HFFc6 (cell line): ENCODE results near the gene AP1M2. TPM values are rescaled to one million over a fixed set of nuclear protein-coding genes. Genes with fewer than 3 reads are reported as not detected.
"Not testable (repeated sequence)": the region's sequence is repeated elsewhere in the genome, so short reads cannot be mapped to it uniquely, and the experiment has no call there.

Source experiments
- DNase-seq: peaks from one replicate; pipeline ENCODE4 v3.0.0-alpha.2; 2018
- H3K27ac Mint-ChIP-seq: 2 replicates; pipeline ENCODE4 v1.8.0; 2020; ENCODE audit warnings: mild to moderate bottlenecking, mixed read lengths
- H3K27me3 Mint-ChIP-seq: 2 replicates; pipeline ENCODE4 v1.8.0; 2021; ENCODE audit warnings: mild to moderate bottlenecking, moderate library complexity, mixed read lengths; ENCODE audit not compliant: insufficient read depth
- H3K36me3 Mint-ChIP-seq: 2 replicates; pipeline ENCODE4 v1.8.0; 2021; ENCODE audit warnings: low read depth, mixed read lengths
- H3K4me1 Mint-ChIP-seq: 2 replicates; pipeline ENCODE4 v1.8.0; 2020; ENCODE audit warnings: low read depth, mixed read lengths
- H3K4me3 Mint-ChIP-seq: 2 replicates; pipeline ENCODE4 v1.8.0; 2020; ENCODE audit warnings: mild to moderate bottlenecking, moderate library complexity, mixed read lengths
- H3K9me3 Mint-ChIP-seq: 2 replicates; pipeline ENCODE4 v1.8.0; 2020; ENCODE audit warnings: mild to moderate bottlenecking, mixed read lengths
- total RNA-seq, 6 experiments: library from RNA; stranded (reverse); fragmentation: NEBNext Ultra II Directional; extraction: Animal tissue kit (Norgen Biotek cat#: 25700); gene quantifications; 2 replicates in 1 of 6; 3 replicates in 5 of 6; pipeline ENCODE4 v1.2.3, GENCODE V29; 2021
- TF ChIP-seq, protein P1 (sequence below): fragments of 200-600 bp; sonication (generic); IDR thresholded peaks from 2 replicates; pipeline ENCODE4 v1.5.0; 2021; ENCODE audit warnings: antibody characterized with exemption, mild to moderate bottlenecking

The AP1M2 gene
- total RNA-seq, 6 experiments from 2014 or later: 0.12 to 1.3 (median 0.59) TPM; not detected in 3

DNA sequence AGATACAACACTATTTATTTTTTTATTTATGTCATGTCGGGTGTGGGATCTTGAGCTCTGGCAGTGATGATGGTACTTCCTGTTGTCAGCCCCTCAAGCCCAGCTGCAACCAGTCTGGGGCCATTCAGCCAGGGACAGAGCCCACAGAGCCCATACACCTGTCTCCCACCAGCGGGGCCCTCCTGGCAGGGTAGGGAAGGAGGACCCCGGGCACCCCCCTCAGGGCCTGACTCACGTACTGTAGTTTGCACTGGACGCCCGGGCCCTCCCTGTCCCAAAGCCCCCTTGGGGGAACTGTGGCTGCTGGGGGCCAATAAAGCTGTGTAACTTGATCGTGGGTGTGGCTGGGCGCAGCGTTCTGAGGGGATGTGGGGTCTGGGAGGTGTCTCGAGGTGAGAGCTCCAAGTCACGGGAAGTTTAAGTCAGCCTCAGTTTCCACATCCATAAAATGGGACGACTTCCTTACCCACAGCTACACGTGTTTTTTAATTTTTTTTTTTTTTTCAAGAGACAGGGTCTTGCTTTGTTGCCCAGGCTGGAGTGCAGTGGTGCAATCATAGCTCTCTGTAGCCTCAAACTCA, 33.9 kb downstream of the AP1M2 start:
- no peak overlapping the region for H3K27ac Mint-ChIP-seq
- no peak overlapping the region for H3K4me3 Mint-ChIP-seq
- TF ChIP-seq, protein P1, sequence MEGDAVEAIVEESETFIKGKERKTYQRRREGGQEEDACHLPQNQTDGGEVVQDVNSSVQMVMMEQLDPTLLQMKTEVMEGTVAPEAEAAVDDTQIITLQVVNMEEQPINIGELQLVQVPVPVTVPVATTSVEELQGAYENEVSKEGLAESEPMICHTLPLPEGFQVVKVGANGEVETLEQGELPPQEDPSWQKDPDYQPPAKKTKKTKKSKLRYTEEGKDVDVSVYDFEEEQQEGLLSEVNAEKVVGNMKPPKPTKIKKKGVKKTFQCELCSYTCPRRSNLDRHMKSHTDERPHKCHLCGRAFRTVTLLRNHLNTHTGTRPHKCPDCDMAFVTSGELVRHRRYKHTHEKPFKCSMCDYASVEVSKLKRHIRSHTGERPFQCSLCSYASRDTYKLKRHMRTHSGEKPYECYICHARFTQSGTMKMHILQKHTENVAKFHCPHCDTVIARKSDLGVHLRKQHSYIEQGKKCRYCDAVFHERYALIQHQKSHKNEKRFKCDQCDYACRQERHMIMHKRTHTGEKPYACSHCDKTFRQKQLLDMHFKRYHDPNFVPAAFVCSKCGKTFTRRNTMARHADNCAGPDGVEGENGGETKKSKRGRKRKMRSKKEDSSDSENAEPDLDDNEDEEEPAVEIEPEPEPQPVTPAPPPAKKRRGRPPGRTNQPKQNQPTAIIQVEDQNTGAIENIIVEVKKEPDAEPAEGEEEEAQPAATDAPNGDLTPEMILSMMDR: no peak
- no peak for DNase-seq
- H3K27me3 Mint-ChIP-seq: peaks cover 2% of the 10 kb centered on the region; the same call in 1 of the 2 replicates
- no peaks in the 10 kb centered on the region for H3K4me1 Mint-ChIP-seq
- H3K9me3 Mint-ChIP-seq: no peaks in the 10 kb centered on the region
- peaks cover 26% of the 10 kb centered on the region for H3K36me3 Mint-ChIP-seq

DNA sequence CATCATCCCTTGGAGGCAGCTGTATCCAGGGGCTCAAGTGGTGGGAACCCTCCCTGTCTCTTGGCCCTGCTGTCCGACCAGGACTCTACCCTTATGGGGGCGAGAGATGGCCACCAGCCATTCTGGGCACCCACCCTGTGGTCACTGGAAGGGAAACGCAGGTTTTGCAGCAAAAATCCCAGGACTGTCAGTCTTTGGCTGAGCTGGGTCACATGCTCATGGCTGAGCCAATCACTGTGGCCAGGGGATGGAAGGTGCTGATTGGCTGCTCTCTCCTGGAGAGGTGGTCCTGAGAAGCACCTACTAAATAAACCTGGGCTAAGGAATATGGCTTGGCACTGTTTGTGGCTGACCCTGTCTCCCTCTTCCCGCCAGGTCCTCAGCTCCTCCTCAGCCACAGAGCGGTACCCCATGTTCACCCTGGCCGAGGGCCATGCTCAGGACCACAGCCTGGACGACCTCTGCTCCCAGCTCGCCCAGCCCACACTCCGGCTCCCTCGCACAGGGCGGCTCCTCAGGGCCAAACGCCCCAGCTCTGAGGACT, 34.5 kb downstream of the AP1M2 start:
- no peak for DNase-seq
- TF ChIP-seq, protein P1: no peak
- Mint-ChIP-seq H3K36me3 (peaks cover 24% of the 10 kb centered on the region), H3K4me1 (no peaks in the 10 kb centered on the region), H3K27me3 (peaks cover 2% of the 10 kb centered on the region; the same call in 1 of the 2 replicates), H3K4me3 (no peak overlapping the region), H3K9me3 (no peaks in the 10 kb centered on the region), H3K27ac (no peak overlapping the region)

DNA sequence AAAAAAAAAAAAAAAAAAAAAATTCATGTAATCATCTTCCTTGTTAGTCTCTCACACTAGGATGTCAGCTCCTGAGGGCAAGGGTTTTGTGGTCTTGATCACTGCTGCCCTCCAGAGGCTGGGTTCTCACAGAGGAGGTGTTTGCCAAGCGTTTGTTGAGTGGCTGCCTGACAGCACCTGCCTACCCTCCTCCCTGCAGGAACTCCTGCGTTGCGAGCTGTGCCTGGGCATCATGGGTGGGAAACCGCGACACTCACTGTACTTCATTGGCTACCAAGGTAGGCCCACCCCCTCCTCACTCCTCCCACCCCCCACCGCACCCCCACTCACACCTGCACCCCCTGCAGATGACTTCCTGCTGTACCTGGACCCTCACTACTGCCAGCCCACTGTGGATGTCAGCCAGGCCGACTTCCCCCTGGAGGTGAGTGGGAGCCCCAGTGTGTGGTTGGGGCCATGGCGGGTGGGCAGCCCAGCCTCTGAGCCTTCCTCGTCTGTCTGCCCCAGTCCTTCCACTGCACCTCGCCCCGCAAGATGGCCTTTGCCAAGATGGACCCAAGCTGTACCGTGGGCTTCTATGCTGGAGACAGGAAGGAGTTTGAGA, 35.3 kb downstream of the AP1M2 start:
- no peak overlapping the region for H3K4me3 Mint-ChIP-seq
- peak; percentile 31 for DNase-seq
- peaks cover 2% of the 10 kb centered on the region; the same call in 1 of the 2 replicates for H3K27me3 Mint-ChIP-seq
- H3K4me1 Mint-ChIP-seq: no peaks in the 10 kb centered on the region
- H3K27ac Mint-ChIP-seq: no peak overlapping the region
- H3K36me3 Mint-ChIP-seq: peaks cover 24% of the 10 kb centered on the region
- TF ChIP-seq, protein P1: peak; percentile 56; the same call in 1 of the 2 replicates
- no peaks in the 10 kb centered on the region for H3K9me3 Mint-ChIP-seq

DNA sequence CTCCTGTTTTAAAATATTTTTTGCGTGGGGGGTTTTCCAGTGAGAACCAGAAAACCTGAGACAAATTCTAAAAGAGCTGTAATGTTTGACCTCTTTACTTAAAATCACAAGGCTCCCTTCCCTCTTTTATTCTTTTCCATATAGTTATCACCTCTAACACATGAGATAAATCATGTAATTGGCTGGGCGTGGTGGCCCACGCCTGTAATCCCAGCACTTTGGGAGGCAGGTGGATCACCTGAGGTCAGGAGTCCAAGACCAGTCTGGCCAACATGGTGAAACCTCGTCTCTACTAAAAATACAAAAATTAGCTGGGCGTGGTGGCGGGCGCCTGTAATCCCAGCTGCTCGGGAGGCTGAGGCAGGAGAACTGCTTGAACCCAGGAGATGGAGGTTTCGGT, 36.1 kb downstream of the AP1M2 start:
- H3K36me3 Mint-ChIP-seq: peaks cover 24% of the 10 kb centered on the region
- H3K4me3 Mint-ChIP-seq, H3K9me3 Mint-ChIP-seq, H3K27me3 Mint-ChIP-seq, DNase-seq, H3K4me1 Mint-ChIP-seq, H3K27ac Mint-ChIP-seq: not testable (repeated sequence)

DNA sequence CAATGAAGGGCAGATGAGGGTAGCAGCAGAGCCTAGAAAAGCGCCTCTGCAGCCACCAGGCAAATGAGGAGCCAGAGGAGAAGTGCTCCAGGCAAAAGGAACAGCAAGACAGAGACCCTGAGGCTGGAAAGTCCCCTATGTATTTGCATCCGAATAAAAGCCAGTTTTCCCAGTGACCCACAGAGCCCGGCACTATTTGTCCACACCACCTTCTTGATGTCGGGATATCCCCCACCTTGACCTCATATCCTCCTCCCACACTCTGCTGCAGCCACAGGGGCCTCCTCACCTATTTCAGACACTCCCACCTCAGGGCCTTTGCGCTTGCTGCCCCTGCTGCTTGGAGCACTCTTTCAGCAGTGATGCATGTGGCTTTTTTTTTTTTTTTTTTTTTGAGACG, 36.8 kb downstream of the AP1M2 start:
- Mint-ChIP-seq H3K4me3 (no peak overlapping the region), H3K27ac (no peak overlapping the region), H3K4me1 (peaks cover under 1% of the 10 kb centered on the region; the same call in 1 of the 2 replicates), H3K36me3 (peaks cover 24% of the 10 kb centered on the region), H3K9me3 (no peaks in the 10 kb centered on the region), H3K27me3 (peaks cover 2% of the 10 kb centered on the region; the same call in 1 of the 2 replicates)
- TF ChIP-seq, protein P1: no peak
- DNase-seq: no peak

DNA sequence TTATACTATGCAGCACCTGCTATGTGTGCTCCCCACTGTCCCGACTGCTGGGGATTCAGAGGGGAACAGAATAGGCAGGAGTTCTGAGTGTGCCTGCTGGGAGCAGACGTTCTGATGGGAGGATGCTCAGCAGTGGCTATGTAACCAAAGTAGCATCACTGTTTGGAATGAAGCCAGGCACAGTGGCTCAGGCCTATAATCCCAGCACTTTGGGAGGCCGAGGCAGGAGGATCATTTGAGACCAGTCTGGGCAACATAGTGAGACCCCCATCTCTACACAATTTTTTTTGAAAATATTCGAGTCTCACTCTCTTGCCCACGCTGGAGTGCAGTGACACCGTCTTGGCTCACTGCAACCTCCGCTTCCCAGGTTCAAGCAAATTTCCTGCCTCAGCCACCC, 37.4 kb downstream of the AP1M2 start:
- no peaks in the 10 kb centered on the region for H3K9me3 Mint-ChIP-seq
- H3K36me3 Mint-ChIP-seq: peaks cover 23% of the 10 kb centered on the region
- H3K4me1 Mint-ChIP-seq: peaks cover 6% of the 10 kb centered on the region
- peaks cover 2% of the 10 kb centered on the region; the same call in 1 of the 2 replicates for H3K27me3 Mint-ChIP-seq
- no peak overlapping the region for H3K27ac Mint-ChIP-seq
- H3K4me3 Mint-ChIP-seq: no peak overlapping the region
- DNase-seq: no peak
- TF ChIP-seq, protein P1: no peak
